Uterus (tissue), 2 donors: Measurements from ENCODE around the gene GSTM4.

ENCODE experiments used
- CTCF ChIP-seq, 4 experiments: fragments of 200-600 bp in 2 of 4; fragments of 450-650 bp in 2 of 4; sonication (generic) in 2 of 4; IDR thresholded peaks; one replicate each; pipeline ENCODE4 v1.5.1; 2016 to 2019; ENCODE audit warnings: antibody characterized with exemption in 4 of 4, mild to moderate bottlenecking in 2 of 4, moderate library complexity in 1 of 4
- POLR2A ChIP-seq, 2 donors: fragments of 450-650 bp; IDR thresholded peaks; one replicate each; pipeline ENCODE4 v1.6.1; 2016; ENCODE audit warnings: antibody characterized with exemption in 2 of 2, mild to moderate bottlenecking in 1 of 2, moderate library complexity in 1 of 2

- TF ChIP-seq CTCF (IDR thresholded peaks at IDR 0.05) (no peak), POLR2A (IDR thresholded peaks at IDR 0.05) (no peak)
These were observed 13.5 kb downstream of the GSTM4 start for GRCh38 chr1:109669246-109669948.
